HUES48 (cell line): ENCODE measurements around the gene CAMK2N2.

Source experiments
- H3K27ac ChIP-seq: one replicate; pipeline ENCODE4 v1.7.0; 2013; ENCODE audit warnings: low read depth, low read length, inconsistent platforms
- H3K27me3 ChIP-seq: 2 replicates; pipeline ENCODE4 v1.6.1; 2013; ENCODE audit warnings: mild to moderate bottlenecking, low read length; ENCODE audit not compliant: control insufficient read depth, insufficient read depth
- H3K36me3 ChIP-seq: 2 replicates; pipeline ENCODE4 v1.6.1; 2013; ENCODE audit warnings: low read length; ENCODE audit not compliant: control insufficient read depth, insufficient read depth
- H3K4me1 ChIP-seq: 2 replicates; pipeline ENCODE4 v1.6.1; 2013; ENCODE audit warnings: mild to moderate bottlenecking, low read length; ENCODE audit not compliant: control insufficient read depth, insufficient read depth
- H3K4me3 ChIP-seq: 2 replicates; pipeline ENCODE4 v1.5.1; 2013; ENCODE audit warnings: mild to moderate bottlenecking, low read depth, low read length
- H3K9ac ChIP-seq: 2 replicates; pipeline ENCODE4 v1.6.1; 2013; ENCODE audit warnings: mild to moderate bottlenecking, low read depth, low read length, moderate library complexity
- H3K9me3 ChIP-seq: 2 replicates; pipeline ENCODE4 v1.6.1; 2013; ENCODE audit warnings: low read length; ENCODE audit not compliant: control insufficient read depth, insufficient read depth

Gene CAMK2N2

DNA sequence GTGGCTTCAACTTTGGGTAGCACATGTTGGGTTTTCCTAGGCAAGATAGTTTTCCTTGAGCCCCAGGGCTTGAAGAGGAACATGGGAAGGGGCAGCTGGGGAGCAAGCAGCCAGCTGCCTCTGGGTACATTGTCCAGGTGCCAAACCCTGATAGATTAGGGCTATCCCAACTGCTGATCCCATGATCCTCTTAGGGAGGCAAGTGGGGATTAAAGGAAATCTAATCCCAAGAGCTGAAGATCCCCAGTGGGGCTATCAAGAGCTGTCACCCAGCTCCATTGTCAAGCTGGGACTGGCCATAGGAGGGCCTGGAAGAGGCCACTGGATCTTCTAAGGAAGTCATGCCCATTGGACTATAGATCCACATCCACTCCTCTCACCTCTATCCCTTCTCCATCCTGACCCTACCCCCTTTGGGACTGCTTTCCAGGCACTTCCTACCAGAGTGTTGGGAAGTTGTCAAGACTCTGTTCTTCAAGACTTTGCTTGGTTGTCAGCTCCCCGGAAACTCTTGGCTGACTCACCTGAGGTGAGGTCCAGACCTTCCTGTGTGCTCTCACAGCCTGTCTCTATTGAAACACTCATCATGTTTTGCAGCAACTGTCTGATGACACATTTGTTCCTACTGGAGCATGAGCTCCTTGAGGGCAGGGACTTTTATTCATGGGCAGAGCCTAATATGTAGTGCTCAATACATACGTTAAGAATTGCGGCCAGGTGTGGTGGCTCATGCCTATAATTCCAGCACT is 5.9 kb downstream of the CAMK2N2 start:
- H3K36me3 ChIP-seq, result 0 out of 2 replicates have a peak, but pooled peaks cover 5% of the 10 kb centered on the region
- H3K27ac ChIP-seq, result no peak overlapping the region
- no peaks in the 10 kb centered on the region for H3K4me1 ChIP-seq
- H3K9ac ChIP-seq, result no peak overlapping the region
- H3K4me3 ChIP-seq, result no peak overlapping the region
- peaks cover 26% of the 10 kb centered on the region for H3K27me3 ChIP-seq
- H3K9me3 ChIP-seq, result no peaks in the 10 kb centered on the region

DNA sequence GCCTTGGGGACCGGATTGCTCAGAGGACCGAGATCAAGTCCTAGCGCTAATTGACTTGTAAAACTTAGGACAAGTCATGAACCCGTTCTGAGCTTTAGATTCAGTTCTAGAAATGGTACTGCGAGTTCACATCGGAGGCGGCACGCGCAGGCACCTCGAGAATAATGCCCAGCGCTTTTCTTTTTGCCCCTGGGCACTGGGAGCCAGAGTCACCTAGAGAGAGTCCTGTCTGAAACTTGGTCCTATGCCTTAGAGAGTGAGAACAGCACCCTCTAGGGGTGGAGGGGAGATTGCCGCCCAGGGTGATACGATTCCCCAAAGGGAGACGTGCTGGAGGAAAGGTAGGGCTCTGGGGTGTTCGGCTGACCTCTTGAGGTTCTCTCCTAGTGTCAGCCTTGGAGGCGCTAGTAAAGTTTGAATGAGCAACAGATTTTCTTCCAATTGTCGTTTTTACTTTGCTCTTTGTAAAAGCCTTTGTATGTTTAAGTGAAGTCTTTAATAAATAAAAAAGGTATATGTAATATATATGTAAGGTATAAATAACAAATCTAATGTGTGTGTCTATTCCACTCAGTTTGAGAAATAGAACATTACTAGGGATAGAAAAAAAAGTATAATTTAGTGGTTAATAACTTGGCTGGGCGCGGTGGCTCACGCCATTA is 11.1 kb downstream of the CAMK2N2 start:
- Histone ChIP-seq H3K4me1 (no peaks in the 10 kb centered on the region), H3K27me3 (no peaks in the 10 kb centered on the region), H3K9me3 (no peaks in the 10 kb centered on the region), H3K4me3 (peak overlapping the region; percentile 79), H3K36me3 (peaks cover 7% of the 10 kb centered on the region), H3K27ac (peak overlapping the region; percentile 84), H3K9ac (peak overlapping the region; percentile 93)

DNA sequence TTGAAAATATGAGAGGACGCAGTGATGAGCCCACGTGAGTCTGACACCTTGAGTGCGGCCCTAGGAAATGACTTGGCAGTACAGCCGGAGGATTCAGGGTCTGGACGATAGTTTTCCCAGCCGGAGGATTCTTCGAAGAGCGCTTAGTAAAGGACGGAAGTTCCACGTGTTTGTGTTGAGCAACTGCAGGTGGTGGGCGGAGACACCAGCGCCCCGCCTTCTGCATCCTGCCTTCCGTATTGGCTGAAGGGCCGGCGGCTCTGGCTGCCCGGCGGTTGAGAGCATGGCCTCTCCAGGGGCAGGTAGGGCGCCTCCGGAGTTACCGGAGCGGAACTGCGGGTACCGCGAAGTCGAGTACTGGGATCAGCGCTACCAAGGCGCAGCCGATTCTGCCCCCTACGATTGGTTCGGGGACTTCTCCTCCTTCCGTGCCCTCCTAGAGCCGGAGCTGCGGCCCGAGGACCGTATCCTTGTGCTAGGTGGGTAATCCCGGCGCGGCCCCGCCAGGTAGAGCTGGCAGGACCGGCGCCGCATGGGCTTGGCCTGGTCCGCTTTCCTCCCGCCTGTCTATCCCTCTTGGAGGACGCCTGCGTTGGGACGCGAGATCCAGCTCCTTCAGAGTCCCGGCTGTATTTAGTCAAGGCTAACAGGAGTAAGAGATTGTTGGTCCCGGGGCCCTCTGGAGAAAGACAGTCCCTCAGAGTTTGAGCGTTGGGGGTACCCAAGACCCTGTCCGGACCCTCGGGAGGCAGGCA is 11.8 kb downstream of the CAMK2N2 start, which contains the start of gene EEF1AKMT4:
Gene EEF1AKMT4, plus strand, starts transcription at position 261 of the 755 bp plus-strand sequence. Its CDS starts 23 bp downstream, at position 284.
- Histone ChIP-seq H3K4me1 (no peaks in the 10 kb centered on the region), H3K27me3 (no peaks in the 10 kb centered on the region), H3K9ac (peak within 1 kb of the TSS; percentile 93), H3K36me3 (peaks cover 14% of the 10 kb centered on the region), H3K9me3 (no peaks in the 10 kb centered on the region), H3K27ac (peak within 1 kb of the TSS; percentile 97), H3K4me3 (peak within 1 kb of the TSS; percentile 79)

DNA sequence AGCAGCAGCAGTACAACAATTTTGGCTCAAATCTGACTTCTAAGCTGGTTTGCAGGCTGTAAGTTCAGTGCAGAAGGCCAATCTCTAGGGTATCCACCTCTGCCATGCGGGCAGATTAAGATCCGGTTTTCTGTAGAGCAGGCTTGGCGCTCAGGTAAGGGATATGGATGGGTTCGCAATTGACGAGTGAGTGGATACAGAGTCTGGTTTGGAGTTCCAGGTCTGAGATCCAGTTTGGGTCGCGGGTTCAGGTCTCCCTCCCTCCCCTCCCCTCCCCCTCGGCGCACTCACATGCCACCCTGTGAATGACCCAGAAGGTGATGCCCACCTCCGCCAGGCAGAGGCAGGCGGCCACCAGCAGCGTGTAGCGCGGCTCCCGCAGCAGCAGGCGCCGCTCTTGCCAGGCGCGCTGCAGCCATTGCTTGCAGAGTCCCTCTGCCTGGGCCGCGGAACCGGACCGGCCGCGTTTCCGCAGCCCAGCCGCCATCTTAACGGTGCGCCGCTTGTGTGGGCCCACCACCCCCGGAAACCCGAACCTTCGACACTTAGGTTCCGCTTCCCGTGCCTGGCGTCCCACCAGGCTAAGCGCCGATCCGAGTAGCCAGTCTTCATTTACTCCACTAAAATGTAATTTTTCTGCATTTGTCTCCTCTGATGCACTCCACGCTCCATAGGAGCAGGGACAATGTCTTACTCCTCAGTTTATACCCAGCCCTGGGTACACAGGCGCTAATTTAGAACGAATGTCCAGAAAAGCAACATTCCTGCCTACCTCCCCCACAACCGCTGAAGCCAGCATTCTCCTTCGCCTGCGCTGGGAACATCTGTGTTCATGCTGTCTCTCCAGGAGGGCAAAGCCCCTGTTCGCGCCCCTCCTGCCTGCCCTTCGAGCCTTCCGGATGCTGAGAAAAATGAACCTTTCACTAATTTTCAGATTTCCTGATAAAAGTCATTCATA is 12.6 kb downstream of the CAMK2N2 start, which contains the start of gene ALG3:
Gene ALG3, minus strand, starts transcription at position 509 of the 958 bp plus-strand sequence. Its CDS starts 22 bp downstream, at position 487.
- peaks cover 22% of the 10 kb centered on the region for H3K36me3 ChIP-seq
- peak within 1 kb of the TSS; percentile 97 for H3K27ac ChIP-seq
- H3K27me3 ChIP-seq, result no peaks in the 10 kb centered on the region
- H3K9ac ChIP-seq, result peak within 1 kb of the TSS; percentile 93
- H3K9me3 ChIP-seq, result no peaks in the 10 kb centered on the region
- H3K4me1 ChIP-seq, result no peaks in the 10 kb centered on the region
- H3K4me3 ChIP-seq, result peak within 1 kb of the TSS; percentile 79

DNA sequence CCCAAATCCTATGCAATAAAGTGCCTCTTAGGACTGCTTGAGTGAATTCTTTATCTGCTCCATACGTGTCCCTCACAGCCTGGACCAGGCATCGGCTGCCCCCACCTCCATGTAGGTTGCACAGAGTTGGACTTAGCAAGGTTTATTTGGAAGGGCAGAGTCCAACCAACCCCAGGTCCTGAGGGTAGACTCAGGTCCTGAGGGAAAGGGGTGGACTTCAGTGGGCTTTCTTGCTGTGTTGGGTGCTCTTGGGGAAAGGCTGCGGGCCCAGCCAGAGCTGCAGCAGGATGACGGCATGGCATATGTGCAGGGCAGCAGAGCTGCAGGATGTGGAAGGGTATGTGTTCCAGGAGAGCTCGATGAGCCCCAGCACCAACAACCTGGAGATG is 19.1 kb downstream of the CAMK2N2 start:
- H3K4me1 ChIP-seq, result no peaks in the 10 kb centered on the region
- no peak overlapping the region for H3K27ac ChIP-seq
- H3K27me3 ChIP-seq, result peaks cover 6% of the 10 kb centered on the region; the same call in 1 of the 2 replicates
- no peak overlapping the region for H3K4me3 ChIP-seq
- peaks cover 38% of the 10 kb centered on the region for H3K36me3 ChIP-seq
- H3K9me3 ChIP-seq, result no peaks in the 10 kb centered on the region
- no peak overlapping the region for H3K9ac ChIP-seq

DNA sequence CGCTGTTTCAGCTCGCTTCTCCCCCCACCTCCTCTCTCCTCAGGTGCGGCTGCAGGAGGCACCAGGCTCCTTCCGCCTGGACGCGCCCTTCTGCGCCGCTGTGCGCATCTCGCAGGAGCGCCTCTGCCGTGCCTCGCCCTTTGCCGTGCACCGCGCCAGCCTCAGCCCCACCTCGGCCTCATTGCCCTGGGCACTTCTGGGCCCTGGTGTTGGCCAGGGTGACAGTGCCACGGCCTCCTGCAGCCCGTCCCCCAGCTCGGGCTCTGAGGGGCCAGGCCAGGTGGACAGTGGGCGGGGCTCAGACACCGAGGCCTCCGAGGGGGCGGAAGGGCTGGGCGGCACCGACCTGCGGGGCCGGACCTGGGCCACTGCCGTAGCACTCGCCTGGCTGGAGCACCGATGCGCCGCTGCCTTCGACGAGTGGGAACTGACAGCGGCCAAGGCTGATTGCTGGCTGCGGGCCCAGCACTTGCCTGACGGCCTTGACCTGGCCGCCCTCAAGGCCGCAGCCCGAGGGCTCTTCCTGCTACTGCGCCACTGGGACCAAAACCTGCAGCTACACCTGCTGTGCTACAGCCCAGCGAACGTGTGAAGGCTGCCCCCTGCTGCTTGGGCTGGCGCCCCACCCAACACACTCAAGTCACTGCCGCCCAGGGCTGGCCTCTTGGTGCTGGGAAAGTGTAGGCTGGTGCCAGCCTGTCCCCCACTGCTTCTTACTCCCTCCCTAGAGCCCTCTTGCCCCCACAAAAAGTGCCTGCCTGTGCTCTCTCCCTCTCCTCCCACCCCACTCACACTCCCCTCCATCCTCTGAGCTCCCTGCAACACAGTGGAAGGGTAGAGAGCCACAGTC is 19.7 kb downstream of the CAMK2N2 start:
- H3K4me3 ChIP-seq, result peak overlapping the region; percentile 52; the same call in 1 of the 2 replicates

DNA sequence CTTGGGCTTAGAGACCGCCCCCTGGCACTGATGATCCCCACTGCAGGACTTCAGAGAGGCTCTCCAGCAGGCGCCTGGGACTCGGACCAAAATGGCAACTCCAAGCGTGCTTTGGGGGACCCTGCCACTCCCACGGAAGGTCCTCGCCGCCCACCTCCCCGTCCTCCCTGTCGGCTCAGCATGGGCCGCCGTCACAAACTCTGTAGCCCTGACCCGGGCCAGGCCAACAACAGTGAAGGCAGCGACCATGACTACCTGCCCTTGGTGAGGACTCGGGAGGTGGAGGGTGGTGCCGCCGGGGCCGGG is 20.3 kb downstream of the CAMK2N2 start:
- Histone ChIP-seq H3K27ac (no peak overlapping the region), H3K4me1 (no peaks in the 10 kb centered on the region), H3K9ac (no peak overlapping the region), H3K9me3 (no peaks in the 10 kb centered on the region), H3K27me3 (peaks cover 6% of the 10 kb centered on the region; the same call in 1 of the 2 replicates), H3K4me3 (peak overlapping the region; percentile 52; the same call in 1 of the 2 replicates), H3K36me3 (peaks cover 38% of the 10 kb centered on the region)

More for the DNA sequence above, 19.7 kb downstream of the CAMK2N2 start:
- Histone ChIP-seq H3K4me1 (no peaks in the 10 kb centered on the region), H3K27me3 (peaks cover 6% of the 10 kb centered on the region; the same call in 1 of the 2 replicates), H3K9ac (no peak overlapping the region), H3K9me3 (no peaks in the 10 kb centered on the region), H3K36me3 (peaks cover 38% of the 10 kb centered on the region), H3K27ac (no peak overlapping the region)

DNA sequence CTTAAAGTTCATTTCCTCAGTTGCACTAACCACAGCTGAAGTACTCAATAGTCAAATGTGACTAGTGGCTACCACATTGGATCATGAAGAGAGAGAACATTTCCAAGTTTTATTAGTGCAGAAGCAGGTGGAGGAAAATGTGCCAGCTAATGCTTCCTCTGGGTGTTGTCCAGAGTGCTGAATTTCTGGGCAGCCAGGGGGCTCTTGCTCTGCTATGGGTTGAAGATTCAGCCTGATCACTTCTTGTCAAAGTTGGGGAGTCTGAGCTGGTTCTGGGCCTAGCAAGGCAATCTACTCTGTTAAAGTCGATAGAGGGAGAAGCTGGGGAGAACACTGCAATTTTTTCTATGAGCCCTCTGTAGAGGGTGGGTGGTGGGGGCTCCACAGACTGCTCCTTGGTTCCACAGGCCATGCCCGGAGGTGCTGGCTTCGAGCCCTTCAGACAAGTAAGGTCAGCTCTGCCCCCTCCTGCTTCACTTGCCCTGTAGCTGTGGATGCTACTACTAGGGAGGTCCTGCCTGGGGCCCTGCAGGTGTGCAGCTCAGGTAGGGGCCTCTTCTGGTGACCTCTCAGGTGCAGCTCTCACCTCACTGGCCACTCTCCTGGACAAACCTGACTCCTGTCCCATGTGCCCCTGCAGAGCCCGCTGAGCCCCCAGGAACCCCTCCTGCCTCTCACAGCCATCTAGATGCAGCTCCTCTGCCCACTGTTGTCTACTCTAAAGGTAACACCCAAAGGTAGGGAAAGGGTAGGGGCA is 20.8 kb downstream of the CAMK2N2 start:
- H3K36me3 ChIP-seq, result peaks cover 34% of the 10 kb centered on the region
- H3K27ac ChIP-seq, result no peak overlapping the region
- peaks cover 6% of the 10 kb centered on the region; the same call in 1 of the 2 replicates for H3K27me3 ChIP-seq
- no peaks in the 10 kb centered on the region for H3K4me1 ChIP-seq
- H3K4me3 ChIP-seq, result no peak overlapping the region
- no peaks in the 10 kb centered on the region for H3K9me3 ChIP-seq
- no peak overlapping the region for H3K9ac ChIP-seq

DNA sequence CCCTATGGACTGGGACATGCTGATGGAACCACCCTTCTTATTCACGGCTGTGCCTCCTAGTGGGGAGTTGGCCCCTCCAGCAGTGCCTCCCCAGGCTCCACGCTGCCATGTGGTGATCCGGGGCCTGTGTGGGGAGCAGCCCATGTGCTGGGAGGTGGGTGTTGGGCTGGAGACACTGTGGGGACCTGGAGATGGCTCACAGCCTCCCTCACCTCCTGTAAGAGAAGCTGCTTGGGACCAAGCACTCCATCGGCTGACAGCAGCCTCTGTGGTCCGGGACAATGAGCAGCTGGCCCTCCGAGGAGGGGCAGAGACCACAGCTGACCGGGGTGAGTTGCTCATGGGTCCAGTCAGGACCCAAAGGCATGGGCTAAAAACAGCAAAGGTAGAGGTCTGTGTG is 21.6 kb downstream of the CAMK2N2 start:
- no peaks in the 10 kb centered on the region for H3K4me1 ChIP-seq
- H3K27ac ChIP-seq, result no peak overlapping the region
- no peak overlapping the region for H3K4me3 ChIP-seq
- H3K36me3 ChIP-seq, result peaks cover 25% of the 10 kb centered on the region
- peaks cover 6% of the 10 kb centered on the region; the same call in 1 of the 2 replicates for H3K27me3 ChIP-seq
- no peak overlapping the region for H3K9ac ChIP-seq
- H3K9me3 ChIP-seq, result no peaks in the 10 kb centered on the region
